MM.1S (cell line): Measurements from ENCODE around the gene CXCL8.

Source experiments
- DNase-seq: peaks from one replicate; pipeline ENCODE4 v3.0.0-alpha.2; 2015
- H2AFZ ChIP-seq: fragments of 300-600 bp; sonication (generic); 2 replicates; pipeline ENCODE4 v1.6.0; 2016; ENCODE audit warnings: antibody characterized with exemption, low read length
- H3F3A ChIP-seq: fragments of 300-600 bp; sonication (generic); 2 replicates; pipeline ENCODE4 v1.6.1; 2016; ENCODE audit warnings: mild to moderate bottlenecking, antibody characterized with exemption, low read length, moderate library complexity, mixed read lengths; ENCODE audit not compliant: insufficient read depth
- H3K27ac ChIP-seq: fragments of 300-600 bp; sonication (generic); 2 replicates; pipeline ENCODE4 v1.5.1; 2016; ENCODE audit warnings: mild to moderate bottlenecking, low read length
- H3K27me3 ChIP-seq: fragments of 300-600 bp; sonication (generic); replicated peaks from 2 replicates; pipeline ENCODE4 v1.6.0; 2016; ENCODE audit warnings: low read length; ENCODE audit not compliant: insufficient read depth
- H3K36me3 ChIP-seq: fragments of 300-600 bp; sonication (generic); replicated peaks from 2 replicates; pipeline ENCODE4 v1.6.1; 2016; ENCODE audit warnings: mild to moderate bottlenecking, low read length, mixed read lengths; ENCODE audit not compliant: insufficient read depth
- H3K4me1 ChIP-seq: fragments of 300-600 bp; sonication (generic); 2 replicates; pipeline ENCODE4 v1.6.1; 2016; ENCODE audit warnings: low read length, mixed read lengths
- H3K4me2 ChIP-seq: fragments of 300-600 bp; sonication (generic); 2 replicates; pipeline ENCODE4 v1.6.0; 2016; ENCODE audit warnings: low read depth, low read length
- H3K4me3 ChIP-seq: fragments of 300-600 bp; sonication (generic); 2 replicates; pipeline ENCODE4 v1.5.1; 2016; ENCODE audit warnings: low read length, mixed read lengths
- H3K79me2 ChIP-seq: fragments of 300-600 bp; sonication (generic); 2 replicates; pipeline ENCODE4 v1.6.1; 2016; ENCODE audit warnings: mixed run types, low read length, mixed read lengths
- H3K9ac ChIP-seq: fragments of 300-600 bp; sonication (generic); 2 replicates; pipeline ENCODE4 v1.6.1; 2016; ENCODE audit warnings: low read length, mixed read lengths
- H3K9me2 ChIP-seq: fragments of 300-600 bp; sonication (generic); replicated peaks from 2 replicates; pipeline ENCODE4 v1.6.1; 2016; ENCODE audit warnings: mild to moderate bottlenecking, low read length, mixed read lengths; ENCODE audit not compliant: insufficient read depth
- H3K9me3 ChIP-seq: fragments of 300-600 bp; sonication (generic); replicated peaks from 2 replicates; pipeline ENCODE4 v1.6.1; 2016; ENCODE audit warnings: mild to moderate bottlenecking, low read length, mixed read lengths; ENCODE audit not compliant: insufficient read depth
- H4K20me1 ChIP-seq: fragments of 300-600 bp; sonication (generic); 2 replicates; pipeline ENCODE4 v1.6.1; 2016; ENCODE audit warnings: mild to moderate bottlenecking, low read length, moderate library complexity, mixed read lengths; ENCODE audit not compliant: insufficient read depth
- CTCF ChIP-seq: fragments of 300-600 bp; sonication (generic); IDR thresholded peaks from 2 replicates; pipeline ENCODE4 v1.5.1; 2016; ENCODE audit warnings: antibody characterized with exemption, low read length, mixed read lengths
- EZH2 ChIP-seq: fragments of 300-600 bp; sonication (generic); optimal IDR thresholded peaks from 2 replicates; pipeline ENCODE3; 2017; ENCODE audit warnings: low read depth, mild to moderate bottlenecking, antibody characterized with exemption, low read length, mixed read lengths
- EZH2phosphoT487 ChIP-seq: fragments of 300-600 bp; sonication (generic); IDR thresholded peaks from 2 replicates; pipeline ENCODE4 v1.6.1; 2018; ENCODE audit warnings: antibody characterized with exemption, low read length

Gene CXCL8

GRCh38 chr4:73763877-73764276 lies 23.5 kb downstream of the CXCL8 start:
- Histone ChIP-seq H3K9ac (no peak overlapping the region), H3F3A (no peaks in the 10 kb centered on the region), H3K4me1 (no peaks in the 10 kb centered on the region), H3K36me3 (no peaks in the 10 kb centered on the region), H3K9me3 (no peaks in the 10 kb centered on the region), H4K20me1 (no peaks in the 10 kb centered on the region), H3K79me2 (no peaks in the 10 kb centered on the region), H3K27ac (no peak overlapping the region), H3K9me2 (no peaks in the 10 kb centered on the region), H3K4me3 (no peak overlapping the region), H3K27me3 (no peaks in the 10 kb centered on the region), H3K4me2 (no peak overlapping the region), H2AFZ (no peak overlapping the region)
- TF ChIP-seq EZH2 (no peak), EZH2phosphoT487 (no peak), CTCF (no peak)
- no peak for DNase-seq

GRCh38 chr4:73764513-73764912 lies 24.1 kb downstream of the CXCL8 start:
- no peak overlapping the region for H3K27ac ChIP-seq
- H3K9me3 ChIP-seq: no peaks in the 10 kb centered on the region
- H3F3A ChIP-seq: no peaks in the 10 kb centered on the region
- no peak overlapping the region for H3K9ac ChIP-seq
- H3K36me3 ChIP-seq: no peaks in the 10 kb centered on the region
- H3K4me2 ChIP-seq: no peak overlapping the region
- no peak for DNase-seq
- no peaks in the 10 kb centered on the region for H3K9me2 ChIP-seq
- H3K79me2 ChIP-seq: no peaks in the 10 kb centered on the region
- TF ChIP-seq EZH2: no peak
- no peak for TF ChIP-seq CTCF
- no peak for TF ChIP-seq EZH2phosphoT487
- H3K4me3 ChIP-seq: no peak overlapping the region
- H3K27me3 ChIP-seq: no peaks in the 10 kb centered on the region
- no peak overlapping the region for H2AFZ ChIP-seq
- H3K4me1 ChIP-seq: no peaks in the 10 kb centered on the region
- H4K20me1 ChIP-seq: no peaks in the 10 kb centered on the region

GRCh38 chr4:73765296-73765695 lies 24.9 kb downstream of the CXCL8 start:
- H3K27ac ChIP-seq: no peak overlapping the region

More at GRCh38 chr4:73765296-73765695, 24.9 kb downstream of the CXCL8 start:
- no peak overlapping the region for H3K4me2 ChIP-seq
- H3K4me1 ChIP-seq: no peaks in the 10 kb centered on the region
- no peaks in the 10 kb centered on the region for H3K27me3 ChIP-seq
- no peaks in the 10 kb centered on the region for H3K79me2 ChIP-seq
- H3K9me2 ChIP-seq: no peaks in the 10 kb centered on the region
- H3K9me3 ChIP-seq: no peaks in the 10 kb centered on the region
- no peak for DNase-seq
- H3F3A ChIP-seq: no peaks in the 10 kb centered on the region
- no peak overlapping the region for H2AFZ ChIP-seq
- H3K4me3 ChIP-seq: no peak overlapping the region
- no peak overlapping the region for H3K9ac ChIP-seq
- H4K20me1 ChIP-seq: no peaks in the 10 kb centered on the region
- TF ChIP-seq CTCF (no peak), EZH2 (no peak), EZH2phosphoT487 (no peak)
- H3K36me3 ChIP-seq: no peaks in the 10 kb centered on the region
